Kidney (tissue), 14 donors: Measurements from ENCODE around the gene NES. TPM values are rescaled to one million over a fixed set of nuclear protein-coding genes. Genes with fewer than 3 reads are reported as not detected.

Source experiments
- DNase-seq, 5 donors: peaks; one replicate each; pipeline ENCODE4 v3.0.0-alpha.2; 2013 to 2020
- FAIRE-seq: peaks from 2 replicates; lab custom pipeline; 2012; peaks lifted over from hg19 to GRCh38; lab: Jason Lieb, UNC
- H3K27ac ChIP-seq, 2 donors: one replicate each; pipeline ENCODE4 v1.7.0; 2013; ENCODE audit warnings: low read depth in 2 of 2, low read length in 2 of 2, inconsistent platforms in 1 of 2
- H3K27me3 ChIP-seq: one replicate; pipeline ENCODE4 v1.7.1; 2013; ENCODE audit warnings: low read length, inconsistent platforms; ENCODE audit not compliant: control insufficient read depth, insufficient read depth
- H3K36me3 ChIP-seq, 3 donors: one replicate each; pipeline versions ENCODE4 v1.7.0 to v1.7.1; 2013; ENCODE audit warnings: low read length in 3 of 3, control low read depth in 1 of 3, inconsistent platforms in 1 of 3; ENCODE audit not compliant: insufficient read depth in 3 of 3, control insufficient read depth in 2 of 3
- H3K4me1 ChIP-seq, 3 donors: one replicate each; pipeline versions ENCODE4 v1.7.0 to v1.7.1; 2013; ENCODE audit warnings: low read length in 3 of 3, inconsistent platforms in 1 of 3, low read depth in 1 of 3; ENCODE audit not compliant: control insufficient read depth in 2 of 3, insufficient read depth in 2 of 3
- H3K4me3 ChIP-seq, 3 donors: one replicate each; pipeline versions ENCODE4 v1.7.0 to v1.8.1; 2013; ENCODE audit warnings: low read length in 3 of 3, control low read depth in 1 of 3, inconsistent platforms in 1 of 3
- H3K9ac ChIP-seq, 3 donors: one replicate each; pipeline versions ENCODE4 v1.7.0 to v1.7.1; 2013; ENCODE audit warnings: low read length in 3 of 3, control low read depth in 1 of 3, inconsistent platforms in 1 of 3
- H3K9me3 ChIP-seq, 3 donors: one replicate each; pipeline versions ENCODE4 v1.7.0 to v1.7.1; 2013; ENCODE audit warnings: low read length in 3 of 3, control low read depth in 1 of 3, inconsistent platforms in 1 of 3; ENCODE audit not compliant: control insufficient read depth in 2 of 3, insufficient read depth in 1 of 3
- intact Hi-C: fragments of 100-400 bp; cut with DNase I; formaldehyde crosslinking; loops from one replicate; pipeline ENCODE4 v1.11.1; 2022
- polyA plus RNA-seq: library from polyadenylated mRNA; stranded (reverse); fragments of 350-450 nt; fragmentation: Illumina TruSeq; extraction: RNeasy Lipid Tissue Mini Kit (QIAGEN cat#74804); gene quantifications from one replicate; pipeline ENCODE4 v1.2.3, GENCODE V29; 2014; ENCODE audit warnings: low read depth, low replicate concordance; ENCODE audit not compliant: insufficient read depth
- total RNA-seq: library from RNA; stranded (reverse); fragmentation: NEBNext Ultra II Directional; extraction: Animal tissue kit (Norgen Biotek cat#: 25700); gene quantifications from one replicate; pipeline ENCODE4 v1.2.1, GENCODE V29; 2021
- TF ChIP-seq, protein P1 (sequence below): IDR thresholded peaks from 3 replicates; pipeline ENCODE4 v1.5.1; 2012; ENCODE audit warnings: mild to moderate bottlenecking, moderate library complexity, borderline replicate concordance; ENCODE audit not compliant: insufficient read depth; ENCODE audit errors: extremely low read depth
- donor health status: control.
- donor health status: control.
- donor health status: control.
- donor health status: control.
- donor health status: control.
- donor health status: DM: yes; HTN: yes; CAD: no.
- donor health status: Normal renal cell carcinoma (clear cell type).

Gene NES
- total and polyA plus RNA-seq, 2 donors from 2014 or later: 44.3 to 50.7 TPM

DNA sequence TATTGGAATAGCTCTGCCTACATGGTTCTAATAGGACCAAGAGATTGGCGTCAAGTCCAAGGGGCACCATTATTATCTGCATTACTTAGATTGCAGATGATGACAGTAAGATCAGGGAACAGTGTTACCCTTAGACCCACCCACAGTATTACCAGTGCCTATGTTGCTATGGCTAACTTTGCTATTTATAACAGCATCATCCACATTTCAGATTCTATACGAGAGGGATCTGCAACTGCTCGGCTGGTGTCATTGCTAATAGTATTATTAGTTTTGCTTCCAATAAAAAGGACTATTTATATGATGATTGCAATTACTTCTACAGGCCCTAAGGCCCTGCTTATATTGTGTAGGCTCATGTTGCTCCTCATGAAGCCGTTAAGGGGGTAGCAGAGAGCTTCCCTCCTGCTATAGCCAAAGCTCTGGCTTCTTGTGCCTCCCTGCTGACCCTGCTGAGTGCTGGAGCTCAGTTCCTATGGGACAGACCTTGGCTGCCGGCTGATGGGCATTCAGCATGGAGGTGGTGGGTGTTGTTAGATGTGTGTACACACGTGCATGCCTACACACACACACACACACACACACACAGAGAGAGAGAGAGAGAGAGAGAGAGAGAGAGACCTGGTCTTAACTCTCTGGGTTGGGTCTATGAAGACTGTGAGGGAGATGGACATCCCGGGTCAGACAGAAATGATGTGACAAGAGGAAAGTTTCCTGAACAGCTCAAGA lies 34.0 kb downstream of the NES start:
- Histone ChIP-seq H3K27ac (no peak overlapping the region), H3K9me3 (no peaks in the 10 kb centered on the region), H3K9ac (no peak overlapping the region), H3K4me1 (peaks cover 0 to 5% (median 0%) of the 10 kb centered on the region in 3 donors), H3K36me3 (no peaks in the 10 kb centered on the region), H3K27me3 (peaks cover 35% of the 10 kb centered on the region), H3K4me3 (no peak overlapping the region)
- DNase-seq (no peak), FAIRE-seq (no peak)
- intact Hi-C loops: no loop called here
- TF ChIP-seq, protein P1, sequence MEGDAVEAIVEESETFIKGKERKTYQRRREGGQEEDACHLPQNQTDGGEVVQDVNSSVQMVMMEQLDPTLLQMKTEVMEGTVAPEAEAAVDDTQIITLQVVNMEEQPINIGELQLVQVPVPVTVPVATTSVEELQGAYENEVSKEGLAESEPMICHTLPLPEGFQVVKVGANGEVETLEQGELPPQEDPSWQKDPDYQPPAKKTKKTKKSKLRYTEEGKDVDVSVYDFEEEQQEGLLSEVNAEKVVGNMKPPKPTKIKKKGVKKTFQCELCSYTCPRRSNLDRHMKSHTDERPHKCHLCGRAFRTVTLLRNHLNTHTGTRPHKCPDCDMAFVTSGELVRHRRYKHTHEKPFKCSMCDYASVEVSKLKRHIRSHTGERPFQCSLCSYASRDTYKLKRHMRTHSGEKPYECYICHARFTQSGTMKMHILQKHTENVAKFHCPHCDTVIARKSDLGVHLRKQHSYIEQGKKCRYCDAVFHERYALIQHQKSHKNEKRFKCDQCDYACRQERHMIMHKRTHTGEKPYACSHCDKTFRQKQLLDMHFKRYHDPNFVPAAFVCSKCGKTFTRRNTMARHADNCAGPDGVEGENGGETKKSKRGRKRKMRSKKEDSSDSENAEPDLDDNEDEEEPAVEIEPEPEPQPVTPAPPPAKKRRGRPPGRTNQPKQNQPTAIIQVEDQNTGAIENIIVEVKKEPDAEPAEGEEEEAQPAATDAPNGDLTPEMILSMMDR: no peak

GRCh38 chr1:156642265-156643048 lies 34.8 kb downstream of the NES start:
- Histone ChIP-seq H3K27ac (no peak overlapping the region), H3K27me3 (peaks cover 32% of the 10 kb centered on the region), H3K4me3 (no peak overlapping the region), H3K36me3 (no peaks in the 10 kb centered on the region), H3K4me1 (peaks cover 0 to 5% (median 0%) of the 10 kb centered on the region in 3 donors), H3K9ac (no peak overlapping the region), H3K9me3 (no peaks in the 10 kb centered on the region)
- intact Hi-C loops: no loop called here
- FAIRE-seq: no peak
- TF ChIP-seq, protein P1: no peak
- no peak for DNase-seq

DNA sequence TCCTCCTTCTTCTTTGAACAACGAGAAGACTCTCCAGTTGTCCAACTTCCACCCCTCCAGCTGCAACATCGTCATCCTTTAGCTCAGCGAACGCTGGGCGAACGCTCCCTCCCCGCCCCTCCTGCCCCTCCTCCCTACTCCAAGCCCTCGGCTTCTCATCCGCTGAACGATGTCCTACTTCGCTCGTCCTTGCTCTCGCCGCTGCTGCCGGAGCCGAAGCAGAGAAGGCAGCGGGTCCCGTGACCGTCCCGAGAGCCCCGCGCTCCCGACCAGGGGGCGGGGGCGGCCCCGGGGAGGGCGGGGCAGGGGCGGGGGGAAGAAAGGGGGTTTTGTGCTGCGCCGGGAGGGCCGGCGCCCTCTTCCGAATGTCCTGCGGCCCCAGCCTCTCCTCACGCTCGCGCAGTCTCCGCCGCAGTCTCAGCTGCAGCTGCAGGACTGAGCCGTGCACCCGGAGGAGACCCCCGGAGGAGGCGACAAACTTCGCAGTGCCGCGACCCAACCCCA lies 35.4 kb downstream of the NES start, which contains the start of gene BCAN:
BCAN (plus strand) TSS at position 357 of the 504 bp plus-strand sequence. CDS start 3,938 bp downstream, outside the sequence.
- intact Hi-C loops: no loop called here
- DNase-seq: peak in 4 of 5 donors; percentile 54 to 76 (median 63)
- no peak within 1 kb of the TSS for H3K4me3 ChIP-seq
- no peak within 1 kb of the TSS for H3K27ac ChIP-seq
- H3K9me3 ChIP-seq: no peaks in the 10 kb centered on the region
- H3K27me3 ChIP-seq: peaks cover 27% of the 10 kb centered on the region
- no peaks in the 10 kb centered on the region for H3K36me3 ChIP-seq
- no peak for FAIRE-seq
- H3K9ac ChIP-seq: no peak within 1 kb of the TSS
- H3K4me1 ChIP-seq: peaks cover 0 to 5% (median 0%) of the 10 kb centered on the region in 3 donors
- TF ChIP-seq, protein P1: no peak
